HK-2 (cell line): Measurements from ENCODE around the gene CALCB.

Experiments used
- DNase-seq: peaks from one replicate; pipeline ENCODE4 v3.0.0-alpha.2; 2018; ENCODE audit not compliant: unreplicated experiment

Gene CALCB

GRCh38 chr11:15074206-15075161 is 1.1 kb downstream of the CALCB start:
- peak; percentile 83 for DNase-seq

GRCh38 chr11:15075162-15075526 is 1.8 kb downstream of the CALCB start:
- DNase-seq, result no peak

GRCh38 chr11:15091175-15091574 is 17.8 kb downstream of the CALCB start:
- no peak for DNase-seq

GRCh38 chr11:15091625-15092024 is 18.2 kb downstream of the CALCB start:
- no peak for DNase-seq

- DNase-seq, result no peak
These were observed 20.0 kb downstream of the CALCB start for GRCh38 chr11:15093432-15093831.

- DNase-seq, result no peak
These were observed 22.4 kb downstream of the CALCB start for GRCh38 chr11:15095736-15096228.

GRCh38 chr11:15097411-15097810 is 24.0 kb downstream of the CALCB start:
- no peak for DNase-seq

- no peak for DNase-seq
These were observed 25.9 kb downstream of the CALCB start for GRCh38 chr11:15099267-15099666.

- peak; percentile 51 for DNase-seq
These were observed 27.8 kb downstream of the CALCB start for GRCh38 chr11:15101072-15101709.

- DNase-seq, result no peak
These were observed 30.8 kb downstream of the CALCB start for GRCh38 chr11:15104166-15104565.

GRCh38 chr11:15106201-15106965 is 33.0 kb downstream of the CALCB start:
- DNase-seq, result no peak

GRCh38 chr11:15107730-15108515 is 34.5 kb downstream of the CALCB start:
- no peak for DNase-seq

- DNase-seq, result no peak
These were observed 35.3 kb downstream of the CALCB start for GRCh38 chr11:15108592-15109130.

GRCh38 chr11:15109602-15110001 is 36.2 kb downstream of the CALCB start:
- no peak for DNase-seq

GRCh38 chr11:15111215-15111614 is 37.8 kb downstream of the CALCB start:
- no peak for DNase-seq

GRCh38 chr11:15112131-15112541 is 38.7 kb downstream of the CALCB start:
- no peak for DNase-seq

- DNase-seq, result peak; percentile 54
These were observed 40.0 kb downstream of the CALCB start for GRCh38 chr11:15113381-15113780.

- DNase-seq, result no peak
These were observed 41.4 kb downstream of the CALCB start, which contains the start of gene INSC for GRCh38 chr11:15114501-15115475. INSC (plus strand) TSS chr11:15114923; CDS start chr11:15149175, 34,252 bp downstream.

- no peak for DNase-seq
These were observed 42.3 kb downstream of the CALCB start for GRCh38 chr11:15115686-15116085.

GRCh38 chr11:15117751-15118150 is 44.4 kb downstream of the CALCB start:
- no peak for DNase-seq
